Left lung (tissue), 10 donors: Measurements from ENCODE around the gene NUDT16L1. TPM values are rescaled to one million over a fixed set of nuclear protein-coding genes. Genes with fewer than 3 reads are reported as not detected.

Experiments
- ATAC-seq: fragments of 200-7000 bp; cut with Tn5 transposase; one replicate; pipeline ENCODE4 v1.9.1; 2020; ENCODE audit warnings: moderate library complexity
- DNase-seq, 4 donors: peaks; one replicate each; pipeline ENCODE4 v3.0.0-alpha.2; 2013 to 2020
- H3K27ac ChIP-seq, 2 donors: fragments of 200-600 bp; sonication (generic) in 1 of 2; one replicate each; pipeline versions ENCODE4 v1.5.0 to v1.8.0; 2020 to 2021
- H3K27me3 ChIP-seq, 2 donors: fragments of 200-600 bp; sonication (generic) in 1 of 2; one replicate each; pipeline versions ENCODE4 v1.5.0 to v1.8.0; 2020 to 2021
- H3K36me3 ChIP-seq, 2 donors: fragments of 200-600 bp; sonication (generic) in 1 of 2; one replicate each; pipeline versions ENCODE4 v1.5.0 to v1.8.0; 2020 to 2021
- H3K4me1 ChIP-seq, 2 donors: fragments of 200-600 bp; one replicate each; pipeline ENCODE4 v1.8.0; 2021
- H3K4me3 ChIP-seq, 2 donors: fragments of 200-600 bp; sonication (generic) in 1 of 2; one replicate each; pipeline versions ENCODE4 v1.5.0 to v1.8.0; 2020 to 2021; ENCODE audit warnings: mild to moderate bottlenecking in 1 of 2
- H3K9me3 ChIP-seq, 2 donors: fragments of 200-600 bp; sonication (generic) in 1 of 2; one replicate each; pipeline versions ENCODE4 v1.5.0 to v1.8.0; 2020 to 2021
- CTCF ChIP-seq, 2 donors: fragments of 200-600 bp; sonication (generic) in 1 of 2; IDR thresholded peaks; one replicate each; pipeline versions ENCODE4 v1.5.0 to v1.8.0; 2021; ENCODE audit warnings: antibody characterized with exemption in 2 of 2
- intact Hi-C, 2 donors: fragments of 100-400 bp; cut with DNase I; formaldehyde crosslinking; loops; one replicate each; pipeline versions ENCODE4 v1.11.2 to v1.14.2; 2022
- polyA plus RNA-seq, 6 donors: library from polyadenylated mRNA; unstranded; fragments of 120-200 nt; gene quantifications; one replicate each; pipeline ENCODE4 v1.2.1, GENCODE V29; 2013; ENCODE audit not compliant: insufficient read length in 6 of 6
- total RNA-seq, 2 donors: library from RNA; stranded (reverse); fragmentation: NEBNext Ultra II Directional; extraction: Animal tissue kit (Norgen Biotek cat#: 25700); gene quantifications; one replicate each; pipeline ENCODE4 v1.2.1, GENCODE V29; 2021
- donor health status: DM: no; HTN: yes; CAD: no.
- donor health status: DM: no; HTN: no; CAD: no.

The NUDT16L1 gene
- total and polyA plus RNA-seq, 8 donors = 26.6 to 53.1 (median 35.1) TPM

GRCh38 chr16:4682084-4682591, 11.2 kb upstream of the NUDT16L1 start:
- intact Hi-C loops = no loop called here

GRCh38 chr16:4682616-4683254, 10.6 kb upstream of the NUDT16L1 start:
- no peak overlapping the region for H3K27ac ChIP-seq
- TF ChIP-seq CTCF (IDR thresholded peaks at IDR 0.05) = peak; percentile 43 to 64
- ATAC-seq (peak; percentile 54), DNase-seq (peak in 2 of 4 donors; percentile 61 to 90)
- H3K4me3 ChIP-seq = no peak overlapping the region
- peaks cover 0 to 69% of the 10 kb centered on the region in 2 donors for H3K36me3 ChIP-seq
- no peaks in the 10 kb centered on the region for H3K9me3 ChIP-seq
- intact Hi-C loops = no loop called here
- peaks cover 4 to 44% of the 10 kb centered on the region in 2 donors for H3K4me1 ChIP-seq
- H3K27me3 ChIP-seq = no peaks in the 10 kb centered on the region

More at GRCh38 chr16:4682084-4682591, 11.2 kb upstream of the NUDT16L1 start:
- ATAC-seq (no peak), DNase-seq (peak in 1 of 4 donors; percentile 68)
- H3K36me3 ChIP-seq = peaks cover 0 to 71% of the 10 kb centered on the region in 2 donors
- no peaks in the 10 kb centered on the region for H3K27me3 ChIP-seq
- H3K9me3 ChIP-seq = no peaks in the 10 kb centered on the region
- H3K27ac ChIP-seq = no peak overlapping the region
- H3K4me1 ChIP-seq = peaks cover 4 to 44% of the 10 kb centered on the region in 2 donors
- no peak overlapping the region for H3K4me3 ChIP-seq
- TF ChIP-seq CTCF (IDR thresholded peaks at IDR 0.05) = no peak

- Histone ChIP-seq H3K9me3 (no peaks in the 10 kb centered on the region), H3K4me1 (peaks cover 4 to 44% of the 10 kb centered on the region in 2 donors), H3K36me3 (peaks cover 0 to 71% of the 10 kb centered on the region in 2 donors), H3K4me3 (no peak overlapping the region), H3K27ac (no peak overlapping the region), H3K27me3 (no peaks in the 10 kb centered on the region)
- ATAC-seq (no peak), DNase-seq (peak in 1 of 4 donors; percentile 70)
- intact Hi-C loops = no loop called here
- no peak for TF ChIP-seq CTCF (IDR thresholded peaks at IDR 0.05)
Measured at GRCh38 chr16:4683255-4684057, 9.9 kb upstream of the NUDT16L1 start.

- peak in 1 of 4 donors; percentile 76 for DNase-seq
- no peaks in the 10 kb centered on the region for H3K27me3 ChIP-seq
- TF ChIP-seq CTCF (IDR thresholded peaks at IDR 0.05) = no peak
- intact Hi-C loops = no loop called here
- H3K4me3 ChIP-seq = no peak overlapping the region
- no peak overlapping the region for H3K27ac ChIP-seq
- no peak for ATAC-seq
- no peaks in the 10 kb centered on the region for H3K9me3 ChIP-seq
- H3K4me1 ChIP-seq = peaks cover 4 to 37% of the 10 kb centered on the region in 2 donors
- peaks cover 0 to 79% of the 10 kb centered on the region in 2 donors for H3K36me3 ChIP-seq
Measured at GRCh38 chr16:4684058-4684715, 9.2 kb upstream of the NUDT16L1 start.
